ENCODE data around the gene ZSWIM5. TPM values are rescaled to one million over a fixed set of nuclear protein-coding genes. Genes with fewer than 3 reads are reported as not detected.
"Not testable (repeated sequence)": the region's sequence is repeated elsewhere in the genome, so short reads cannot be mapped to it uniquely, and the experiment has no call there.

The ZSWIM5 gene
- polyA plus RNA-seq, 4 donors: 6.1 to 7.6 (median 6.6) TPM

DNA sequence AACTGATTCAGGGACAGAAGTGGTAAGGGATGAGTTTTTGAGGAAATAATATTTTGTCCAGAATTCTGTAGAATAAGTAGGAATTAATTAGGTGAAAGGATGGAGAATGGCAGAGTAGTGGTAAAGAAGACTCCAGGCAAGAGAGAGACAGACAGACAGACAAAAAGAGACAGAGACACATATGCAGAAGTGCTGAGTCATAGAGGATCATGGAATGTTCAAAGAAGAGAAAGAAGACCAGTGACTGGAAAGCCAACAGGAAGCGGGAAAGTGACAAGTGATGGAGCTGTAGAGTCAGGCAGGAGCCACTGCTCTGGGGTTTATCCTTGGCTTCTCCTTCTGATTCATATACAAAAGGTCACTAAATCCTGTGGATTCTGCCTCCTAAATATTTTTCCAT lies 108.5 kb downstream of the ZSWIM5 start:
- no peak for DNase-seq (ENCODE audit: low read depth in 4 of 4, low spot score in 2 of 4)

DNA sequence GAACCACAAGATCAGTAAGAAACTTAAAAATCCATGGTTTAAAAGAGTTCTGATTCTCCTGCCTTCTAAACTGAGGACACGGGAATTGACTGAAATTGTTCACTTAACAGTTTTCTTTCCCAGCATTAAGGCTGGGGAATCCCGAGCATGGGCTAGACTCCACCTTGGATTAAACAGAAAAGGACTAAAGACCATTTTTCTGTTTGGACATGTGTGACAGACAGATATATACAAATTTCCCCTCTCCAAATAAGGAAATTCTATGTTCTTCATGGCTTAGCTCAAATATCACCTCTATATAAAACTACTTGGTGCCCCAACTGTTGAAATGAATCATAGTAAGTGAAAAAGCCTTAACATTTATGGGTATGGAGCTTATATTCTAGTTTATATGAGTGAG lies 109.3 kb downstream of the ZSWIM5 start:
- DNase-seq (ENCODE audit: low read depth in 4 of 4, low spot score in 2 of 4): no peak

GRCh38 chr1:45095450-45095849 lies 111.0 kb downstream of the ZSWIM5 start:
- DNase-seq (ENCODE audit: low read depth in 4 of 4, low spot score in 2 of 4): no peak

DNA sequence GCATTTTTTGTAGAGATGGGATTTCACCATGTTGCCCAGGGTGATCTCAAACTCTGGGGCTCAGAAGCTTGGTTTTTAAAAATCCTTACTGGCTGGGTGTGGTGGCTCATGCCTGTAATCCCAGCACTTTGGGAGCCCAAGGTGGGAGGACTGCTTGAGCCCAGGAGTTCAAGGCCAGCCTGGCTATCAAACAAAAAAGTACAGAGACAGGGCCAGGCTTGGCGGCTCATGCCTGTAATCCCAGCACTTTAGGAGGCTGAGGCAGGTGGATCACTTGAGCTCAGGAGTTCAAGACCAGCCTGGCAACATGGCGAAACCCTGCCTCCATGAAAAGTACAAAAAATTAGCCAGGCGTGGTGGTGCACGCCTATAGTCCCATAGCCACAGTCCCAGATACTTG lies 112.0 kb downstream of the ZSWIM5 start:
- not testable (repeated sequence) for DNase-seq (ENCODE audit: low read depth in 4 of 4, low spot score in 2 of 4)

DNA sequence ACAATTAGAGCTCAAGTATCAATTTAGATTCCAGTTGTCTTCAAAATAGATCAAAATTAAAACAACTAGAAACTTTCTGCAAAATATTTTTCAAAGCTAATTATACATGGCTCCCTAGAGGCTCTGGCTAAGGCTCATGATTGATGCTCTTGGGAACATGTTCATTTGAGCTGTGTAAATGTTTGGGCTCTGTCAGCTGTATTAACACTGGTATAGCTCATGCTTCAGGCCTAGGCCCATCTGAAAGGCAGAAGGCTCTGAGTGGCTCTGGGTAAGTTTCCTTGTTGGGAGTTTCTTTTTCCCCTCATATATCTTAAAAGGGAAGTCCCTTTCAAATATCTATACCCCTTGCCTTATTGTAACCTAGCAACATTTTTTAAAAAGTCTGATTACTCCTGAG lies 113.1 kb downstream of the ZSWIM5 start:
- DNase-seq (ENCODE audit: low read depth in 4 of 4, low spot score in 2 of 4): peak in 2 of 4 donors; percentile 1 to 9

DNA sequence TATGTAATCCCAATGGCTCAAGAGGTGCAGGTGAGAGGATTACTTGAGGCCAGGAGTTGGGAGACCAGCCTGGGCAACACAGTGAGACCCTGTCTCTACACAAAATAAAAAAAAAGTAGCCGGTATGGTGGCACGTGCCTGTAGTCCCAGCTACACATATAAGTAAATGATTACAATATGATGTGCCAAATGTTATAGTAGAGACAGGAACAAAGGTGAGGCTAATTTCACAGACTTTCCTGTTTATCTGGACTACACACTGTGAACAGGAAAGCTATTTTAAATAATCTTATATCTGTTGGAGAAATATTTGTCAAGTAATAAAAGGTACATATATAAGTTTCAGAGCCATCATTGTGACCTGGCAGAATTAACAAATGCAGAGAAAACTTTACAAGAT lies 116.7 kb downstream of the ZSWIM5 start:
- DNase-seq (ENCODE audit: low read depth in 4 of 4, low spot score in 2 of 4): no peak

GRCh38 chr1:45084562-45084961 lies 121.8 kb downstream of the ZSWIM5 start:
- DNase-seq (ENCODE audit: low read depth in 4 of 4, low spot score in 2 of 4): no peak

GRCh38 chr1:45079533-45079932 lies 126.9 kb downstream of the ZSWIM5 start:
- DNase-seq (ENCODE audit: low read depth in 4 of 4, low spot score in 2 of 4): no peak

- DNase-seq (ENCODE audit: low read depth in 4 of 4, low spot score in 2 of 4): not testable (repeated sequence)
Observed at GRCh38 chr1:45076959-45077358, 129.4 kb downstream of the ZSWIM5 start.

DNA sequence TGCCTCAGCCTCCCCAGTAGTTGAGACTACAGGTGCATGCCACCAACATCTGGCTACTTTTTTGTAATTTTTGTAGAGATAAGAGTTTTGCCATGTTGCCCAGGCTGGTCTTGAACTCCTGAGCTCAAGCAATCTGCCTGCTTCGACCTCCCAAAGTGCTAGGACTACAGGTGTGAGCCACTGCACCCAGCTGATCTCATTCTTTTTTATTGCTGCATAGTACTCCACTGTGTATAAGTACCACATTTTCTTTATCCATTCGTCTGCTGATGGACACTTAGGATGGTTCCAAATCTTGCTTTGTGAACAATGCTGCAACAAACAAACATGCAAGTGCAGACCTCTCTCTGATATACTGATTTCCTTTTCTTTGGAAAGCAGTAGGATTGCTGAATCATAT lies 134.8 kb downstream of the ZSWIM5 start:
- DNase-seq (ENCODE audit: low read depth in 4 of 4, low spot score in 2 of 4): no peak

DNA sequence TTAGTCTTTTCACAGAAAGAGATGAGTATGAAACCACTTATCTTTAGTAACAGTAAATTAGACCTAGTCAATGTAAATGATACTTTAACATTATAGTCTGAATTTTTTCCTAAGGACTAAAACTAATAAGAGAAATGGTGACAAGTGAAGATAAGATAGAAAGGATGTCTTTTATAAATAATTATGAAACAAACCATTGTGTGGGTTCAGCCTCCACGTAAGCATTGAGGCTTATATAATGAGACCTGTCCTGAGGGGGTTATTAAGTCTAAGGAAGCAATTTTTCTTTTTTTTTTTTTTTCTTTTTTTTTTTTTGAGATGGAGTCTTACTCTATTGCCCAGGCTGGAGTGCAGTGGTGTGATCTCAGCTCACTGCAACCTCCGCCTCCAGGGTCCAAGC lies 138.6 kb downstream of the ZSWIM5 start:
- no peak for DNase-seq (ENCODE audit: low read depth in 4 of 4, low spot score in 2 of 4)

DNA sequence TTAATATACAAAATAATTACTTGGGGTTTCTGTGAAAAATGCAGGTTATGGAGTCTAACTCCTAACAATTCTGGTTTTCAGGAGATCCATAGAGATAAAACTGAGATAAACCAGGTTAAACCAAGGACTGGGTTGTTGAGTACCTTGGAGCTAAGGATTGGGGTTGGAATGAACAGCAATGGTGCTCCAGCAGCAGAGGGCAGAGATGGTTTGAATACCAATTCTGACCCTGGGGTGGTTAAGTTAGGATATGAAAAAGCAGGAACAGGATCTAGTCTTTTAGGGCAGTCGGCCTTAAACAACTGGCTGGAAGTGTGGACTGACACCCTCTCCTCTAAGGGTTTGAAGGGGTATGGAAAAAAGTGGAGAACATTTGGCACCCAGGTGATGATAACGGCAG lies 141.3 kb downstream of the ZSWIM5 start:
- DNase-seq (ENCODE audit: low read depth in 4 of 4, low spot score in 2 of 4): no peak

- not testable (repeated sequence) for DNase-seq (ENCODE audit: low read depth in 4 of 4, low spot score in 2 of 4)
Observed at GRCh38 chr1:45062463-45062862, 143.9 kb downstream of the ZSWIM5 start.

GRCh38 chr1:45059829-45060228 lies 146.6 kb downstream of the ZSWIM5 start:
- no peak for DNase-seq (ENCODE audit: low read depth in 4 of 4, low spot score in 2 of 4)

DNA sequence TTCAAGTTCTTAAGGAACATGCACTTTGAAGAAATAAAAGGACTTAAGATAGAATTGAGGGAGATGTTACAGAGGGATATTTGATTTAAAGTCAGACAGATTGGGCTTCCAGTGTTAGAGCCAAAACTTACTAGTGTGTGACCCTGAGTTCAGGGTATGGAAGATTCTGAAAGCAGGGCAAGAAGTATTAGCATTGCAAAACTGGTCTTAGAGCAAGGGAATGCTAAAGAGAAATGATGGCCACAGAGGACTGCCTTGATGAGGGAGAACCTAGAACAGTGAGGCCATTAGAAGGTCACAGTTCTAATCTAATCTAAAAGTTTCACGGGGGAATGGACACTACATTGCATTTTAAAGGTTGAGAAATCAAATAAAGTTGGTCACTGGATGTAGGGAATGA lies 148.9 kb downstream of the ZSWIM5 start:
- DNase-seq (ENCODE audit: low read depth in 4 of 4, low spot score in 2 of 4): no peak

DNA sequence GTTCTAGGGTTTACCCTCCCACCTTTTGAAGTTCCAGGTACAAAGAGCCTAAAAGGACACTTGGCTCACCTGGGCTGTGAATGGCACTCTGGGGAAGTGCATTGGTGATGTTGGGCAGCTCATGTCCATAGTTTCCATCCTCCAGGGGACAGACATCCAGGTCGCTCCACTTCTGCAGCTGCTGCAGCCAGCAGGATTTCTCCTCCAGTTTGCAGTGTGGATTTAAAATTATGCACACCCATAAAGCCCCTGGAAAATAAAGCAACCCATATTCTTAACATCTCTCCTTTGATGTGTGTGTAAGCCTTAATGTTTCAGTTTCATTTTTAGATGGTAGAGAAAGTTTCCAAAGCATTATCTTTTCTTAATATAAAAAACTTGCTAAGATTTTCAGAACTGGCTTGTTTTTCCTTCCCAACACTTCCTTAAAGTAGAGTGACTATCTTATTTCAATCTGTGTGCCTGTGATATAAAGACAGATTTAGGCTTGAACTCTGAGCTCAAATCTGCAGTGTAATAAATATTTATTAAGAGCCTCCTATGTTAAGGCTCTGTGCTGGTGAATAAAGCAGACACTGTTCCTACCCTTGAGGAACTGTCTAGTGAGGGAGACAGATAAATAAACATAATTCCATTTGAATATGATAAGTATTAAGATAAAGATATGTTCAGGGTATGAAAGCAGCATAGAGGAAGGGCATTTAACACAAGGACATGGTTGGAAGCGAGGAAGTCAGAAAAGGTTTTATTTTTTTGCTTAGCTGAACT lies 155.2 kb downstream of the ZSWIM5 start:
- DNase-seq (ENCODE audit: low read depth in 4 of 4, low spot score in 2 of 4): no peak

GRCh38 chr1:45047032-45047431 lies 159.4 kb downstream of the ZSWIM5 start:
- no peak for DNase-seq (ENCODE audit: low read depth in 4 of 4, low spot score in 2 of 4)

GRCh38 chr1:45044916-45045315 lies 161.5 kb downstream of the ZSWIM5 start:
- no peak for DNase-seq (ENCODE audit: low read depth in 4 of 4, low spot score in 2 of 4)

DNA sequence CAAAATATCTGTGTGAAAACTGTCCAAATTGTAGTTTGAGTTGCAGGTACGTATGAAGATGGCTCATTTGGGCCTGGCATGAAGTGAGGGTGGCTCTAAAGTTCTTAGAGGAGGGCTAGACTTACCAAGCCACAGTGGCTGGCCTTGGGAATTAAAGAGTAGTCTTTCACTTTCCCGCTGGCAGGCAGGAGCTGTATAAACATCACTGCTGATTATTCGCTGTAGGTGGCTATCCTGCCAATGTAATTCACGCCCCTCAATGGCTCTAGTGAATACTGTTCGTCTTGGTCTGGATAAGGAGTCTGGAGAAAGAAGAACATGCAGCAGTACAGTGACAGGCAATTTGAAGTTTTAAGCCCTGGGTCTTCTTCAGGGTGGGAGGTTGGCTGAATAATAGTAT lies 163.3 kb downstream of the ZSWIM5 start:
- no peak for DNase-seq (ENCODE audit: low read depth in 4 of 4, low spot score in 2 of 4)

GRCh38 chr1:45040297-45040696 lies 166.1 kb downstream of the ZSWIM5 start:
- no peak for DNase-seq (ENCODE audit: low read depth in 4 of 4, low spot score in 2 of 4)

DNA sequence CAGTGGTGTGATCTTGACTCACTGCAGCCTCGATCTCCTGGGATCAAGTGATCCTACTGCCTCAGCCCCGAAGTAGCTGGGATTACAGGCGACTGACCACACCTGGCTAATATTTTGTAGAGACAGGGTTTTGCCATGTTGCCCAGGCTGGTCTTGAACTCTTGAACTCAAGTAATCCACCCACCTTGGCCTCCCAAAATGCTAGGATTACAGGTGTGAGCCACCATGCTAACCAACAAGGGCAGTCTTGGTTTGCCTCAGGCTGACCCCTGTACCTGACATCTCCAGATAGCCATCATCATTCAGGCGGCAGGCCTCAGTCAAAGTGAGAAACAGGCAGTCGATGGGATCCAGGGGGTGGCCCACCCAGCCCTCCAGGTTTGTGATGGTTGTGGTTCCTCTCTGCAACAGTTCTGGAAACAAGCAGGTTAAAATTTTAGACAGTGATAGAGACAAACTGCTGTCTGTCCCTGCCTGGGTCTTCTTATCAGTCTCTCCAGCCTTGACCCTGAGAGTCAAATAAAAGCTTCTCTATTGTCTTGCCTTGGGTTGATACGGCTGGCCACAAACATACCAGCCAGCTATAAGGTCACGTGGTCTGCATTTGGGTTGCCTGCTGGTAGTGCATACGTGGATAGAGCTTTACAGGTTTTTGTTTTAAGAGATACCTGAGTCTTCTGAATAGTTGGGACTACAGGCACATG lies 167.6 kb downstream of the ZSWIM5 start:
- DNase-seq (ENCODE audit: low read depth in 4 of 4, low spot score in 2 of 4): no peak

- DNase-seq (ENCODE audit: low read depth in 4 of 4, low spot score in 2 of 4): no peak
Observed at GRCh38 chr1:45038240-45038639, 168.2 kb downstream of the ZSWIM5 start.
